GM21381 (cell line): ENCODE data around the gene DUSP9.

ENCODE experiments used
- ATAC-seq: cut with Tn5 transposase; IDR thresholded peaks from one replicate; pipeline ENCODE4 v1.9.1; 2021; ENCODE audit warnings: mild to moderate bottlenecking, moderate library complexity; ENCODE audit not compliant: unreplicated experiment

The DUSP9 gene

DNA sequence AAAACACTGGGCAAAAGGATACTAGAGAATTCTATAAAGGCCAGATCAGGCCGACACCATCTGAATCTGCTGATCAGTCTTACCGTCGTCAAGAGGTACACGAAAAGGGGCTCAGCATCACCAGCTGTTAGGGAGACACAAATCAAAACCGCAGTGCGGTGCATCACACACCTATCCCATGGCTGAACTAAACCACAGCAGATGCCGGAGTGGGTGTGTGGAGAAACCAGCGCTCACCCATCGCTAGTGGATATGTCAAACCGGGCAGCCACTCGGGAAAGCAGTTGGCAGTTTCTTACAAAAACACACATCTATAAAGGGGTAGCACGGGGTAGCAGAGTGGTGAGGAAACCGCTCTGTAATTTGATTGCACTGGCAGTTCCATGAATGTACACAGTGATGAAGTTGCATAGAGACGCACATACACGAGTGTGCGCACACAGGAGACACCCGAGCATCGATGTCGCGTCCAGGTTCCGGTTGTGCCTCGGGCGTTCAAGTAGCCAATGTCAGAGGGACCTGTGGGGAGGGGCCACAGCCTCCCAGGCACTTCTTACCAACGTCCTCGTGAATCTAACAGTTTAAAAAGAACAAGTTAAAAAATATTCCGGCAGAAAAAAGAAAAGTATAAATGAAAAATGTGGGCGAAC is 24.9 kb upstream of the DUSP9 start:
- no peak for ATAC-seq

DNA sequence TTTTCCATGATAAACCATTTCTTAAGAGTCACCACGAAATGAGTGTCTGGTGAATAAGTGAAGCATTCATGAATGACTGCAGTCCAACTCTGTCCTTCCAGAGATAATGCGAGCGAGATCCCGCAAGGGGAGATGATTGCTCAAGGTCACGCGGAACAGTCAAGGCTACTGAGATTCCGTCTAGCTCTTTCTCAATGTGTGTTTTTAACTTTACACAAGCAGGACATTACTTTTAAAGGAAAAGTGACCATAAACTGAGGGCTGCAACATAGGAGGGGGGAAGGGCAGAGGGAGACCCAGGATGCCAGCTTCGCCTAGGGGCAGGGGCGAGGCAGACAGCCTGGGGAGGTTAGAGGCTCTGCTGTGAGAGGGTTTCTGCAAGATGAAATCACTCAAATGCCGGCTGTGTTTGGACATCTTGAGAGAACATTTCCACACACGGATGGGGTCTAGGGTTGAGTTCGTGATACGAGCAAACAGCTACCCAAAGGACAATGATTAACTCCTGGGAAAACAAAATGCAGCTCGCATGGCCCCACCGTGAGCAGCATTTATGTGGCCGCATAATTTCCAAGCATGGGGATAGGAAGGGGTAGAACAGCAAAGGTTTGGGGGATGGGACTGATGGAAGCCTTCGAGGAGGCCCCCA is 24.2 kb upstream of the DUSP9 start:
- no peak for ATAC-seq

- no peak for ATAC-seq
Observed at GRCh38 chrX:153623310-153624029, 23.5 kb upstream of the DUSP9 start.

DNA sequence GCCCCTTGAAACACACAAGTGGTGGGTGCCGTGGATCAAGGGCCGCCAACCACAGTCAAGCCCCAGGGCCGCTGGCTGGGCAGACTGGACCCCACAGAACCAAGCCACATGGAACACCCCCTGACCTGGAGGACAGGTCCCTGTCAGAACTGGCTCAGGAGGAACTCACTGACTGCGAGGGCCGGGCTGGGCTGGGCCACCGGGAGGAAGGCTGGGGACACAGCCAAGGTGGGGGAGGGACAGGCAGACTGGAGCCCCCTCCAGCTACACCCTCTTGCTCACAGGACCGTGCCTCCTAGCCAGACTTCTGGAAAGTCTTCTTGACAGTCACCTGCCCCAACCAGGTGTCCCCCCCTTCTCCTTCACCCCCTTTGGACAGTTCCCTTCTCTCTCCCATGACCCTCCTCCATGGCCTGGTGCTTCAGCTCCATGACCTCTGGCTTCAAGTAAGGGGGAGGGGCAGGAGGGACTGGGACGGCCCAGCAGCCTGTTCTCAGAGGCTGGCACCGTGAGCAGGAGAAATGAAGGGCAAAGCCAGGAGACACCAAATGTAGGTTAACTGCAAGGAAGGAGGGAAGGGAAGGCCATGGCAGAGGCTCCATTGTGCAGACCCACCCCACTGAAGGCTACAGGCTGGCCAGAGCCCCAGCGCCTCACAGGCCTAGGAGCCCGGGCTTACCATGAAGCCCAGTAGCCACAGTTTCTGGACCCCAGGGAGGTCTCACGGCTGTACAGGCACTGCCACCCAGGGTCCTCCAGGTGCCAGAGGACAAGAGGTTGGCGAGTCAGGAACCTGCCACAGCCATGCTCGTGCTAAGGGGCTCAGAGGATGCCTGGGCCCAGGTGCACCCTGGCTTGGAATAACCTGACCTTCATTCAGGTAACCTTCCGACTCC is 22.6 kb upstream of the DUSP9 start:
- no peak for ATAC-seq

- no peak for ATAC-seq
Observed at GRCh38 chrX:153625271-153626024, 21.6 kb upstream of the DUSP9 start.

DNA sequence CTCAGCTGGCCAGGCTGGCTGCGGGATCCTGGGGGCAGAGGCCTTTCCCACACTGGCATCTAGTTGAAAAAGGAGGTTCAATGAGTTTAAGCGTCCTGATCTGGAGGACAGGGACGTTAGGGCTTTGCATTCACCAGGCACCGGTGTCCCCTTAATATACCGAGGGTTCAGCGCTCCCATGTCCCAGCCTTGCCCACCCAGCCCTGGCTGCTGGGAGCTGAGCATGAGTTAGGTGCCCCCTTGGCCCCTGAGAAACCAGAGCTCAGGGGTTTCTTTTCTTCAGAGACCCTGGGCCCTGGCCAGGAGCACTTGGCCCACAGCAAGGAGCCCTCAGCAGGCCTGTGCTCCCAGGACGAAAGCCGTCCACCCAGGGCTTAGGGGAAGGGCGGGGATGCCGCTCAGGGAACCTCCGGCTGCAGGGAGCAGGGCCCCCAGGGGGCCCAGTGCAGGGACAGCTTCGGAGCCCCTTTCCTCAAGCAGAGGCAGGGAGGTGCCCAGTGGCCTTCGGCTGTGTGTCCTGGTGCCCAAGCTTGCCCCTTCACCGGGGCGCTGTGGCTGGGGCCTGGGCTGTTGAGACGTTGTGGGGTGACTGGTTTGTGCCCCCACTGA is 20.9 kb upstream of the DUSP9 start:
- ATAC-seq: no peak

DNA sequence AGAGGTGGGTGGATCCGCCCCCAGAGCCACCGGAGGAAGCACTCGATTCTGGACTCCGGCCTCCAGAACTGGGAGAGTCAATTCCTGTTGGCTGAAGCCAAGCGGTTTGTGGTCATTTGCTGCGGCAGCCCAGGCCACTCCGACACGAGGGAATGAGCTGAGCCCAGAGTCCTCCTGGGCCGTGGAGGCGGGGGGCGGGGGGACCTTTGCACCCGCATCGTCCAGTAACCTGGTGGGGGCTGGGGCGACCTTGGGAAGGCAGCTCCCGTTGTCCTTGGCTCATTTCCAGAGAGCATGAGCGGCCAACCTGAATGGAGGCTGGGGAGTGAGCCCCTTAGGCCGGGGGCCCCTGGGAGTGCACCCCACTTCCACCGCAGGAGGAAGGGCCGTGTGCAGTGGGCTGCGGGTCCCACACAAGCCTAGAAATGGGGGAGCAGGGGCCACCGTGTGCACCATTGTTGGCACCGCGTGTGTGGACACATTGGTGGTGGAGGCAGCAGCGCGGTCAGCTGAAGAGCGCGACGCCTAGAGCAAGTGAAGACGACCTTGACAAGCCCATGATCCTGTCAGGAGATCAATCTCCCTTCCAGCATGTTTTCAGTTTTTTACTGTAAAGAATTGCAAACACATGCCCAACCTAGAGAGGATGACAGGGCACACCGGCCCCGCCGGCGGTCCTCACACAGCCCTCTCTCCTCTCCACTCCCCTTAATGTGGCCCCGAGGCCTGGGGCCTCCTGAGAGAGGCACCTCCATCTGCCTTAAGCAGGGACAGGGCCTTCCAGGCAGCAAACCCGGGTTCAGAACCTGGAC is 19.9 kb upstream of the DUSP9 start:
- no peak for ATAC-seq

DNA sequence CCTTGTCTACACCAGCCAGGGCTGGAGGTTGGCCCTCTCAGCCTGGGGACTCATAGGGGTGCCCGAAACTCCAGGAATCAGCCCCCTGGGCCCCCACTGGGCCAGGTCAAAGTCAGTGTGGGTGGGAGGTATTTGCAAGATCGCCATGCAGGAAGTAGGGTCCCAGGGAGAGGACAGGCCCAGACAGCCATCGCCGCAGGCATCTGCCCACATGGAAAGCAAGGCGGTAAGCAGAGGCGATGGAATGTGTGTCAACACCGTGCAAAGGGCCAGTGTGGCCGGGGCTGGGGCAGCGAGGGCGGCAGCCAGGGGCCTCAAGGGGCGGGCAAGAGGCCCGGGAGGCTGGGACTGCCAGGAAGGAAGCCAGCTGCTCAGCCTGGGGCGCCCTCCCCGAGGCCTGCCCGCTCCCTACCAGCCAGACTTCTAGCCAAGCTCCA is 19.3 kb upstream of the DUSP9 start:
- ATAC-seq: no peak

- ATAC-seq: no peak
Observed at GRCh38 chrX:153628129-153628528, 18.9 kb upstream of the DUSP9 start.

DNA sequence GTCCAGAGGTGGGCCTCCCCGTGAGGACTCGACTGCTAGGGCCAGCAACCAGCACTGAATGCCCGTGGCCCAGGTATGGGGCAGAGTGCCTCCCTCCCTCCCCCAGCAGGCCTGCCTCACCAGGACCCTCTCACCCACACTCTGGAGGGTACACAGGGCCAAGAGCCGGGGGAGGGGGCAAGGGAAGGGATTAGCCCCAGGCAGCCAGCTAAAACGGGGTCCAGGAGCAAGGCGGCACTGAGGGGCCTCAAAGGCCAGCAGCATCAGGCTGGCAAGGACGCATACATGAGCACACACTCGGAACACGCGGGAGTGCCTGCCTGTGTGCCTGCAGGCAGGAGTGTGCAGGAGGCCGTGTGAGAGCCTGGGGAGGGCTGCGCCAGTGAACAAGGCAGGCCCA is 18.3 kb upstream of the DUSP9 start:
- ATAC-seq: no peak

- no peak for ATAC-seq
Observed at GRCh38 chrX:153631346-153631745, 15.7 kb upstream of the DUSP9 start.

GRCh38 chrX:153631907-153632594 is 15.0 kb upstream of the DUSP9 start:
- no peak for ATAC-seq

DNA sequence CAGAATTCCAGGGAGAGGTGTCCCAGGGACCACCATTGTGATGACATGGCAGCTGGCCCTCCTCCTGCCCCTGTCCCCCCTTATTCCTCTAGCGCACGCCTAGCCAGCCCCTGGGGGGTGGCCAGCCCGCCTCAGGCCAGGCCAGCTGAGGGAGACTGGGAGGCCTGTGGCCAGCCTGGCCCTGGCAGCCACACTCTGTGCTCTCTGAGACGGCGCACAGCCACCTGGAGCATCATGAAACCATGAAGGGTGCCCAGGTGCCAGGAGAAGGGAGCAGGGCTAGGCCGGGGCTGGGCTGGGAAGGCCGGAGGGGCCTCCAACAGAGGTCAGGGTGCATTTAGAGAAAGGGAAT is 14.4 kb upstream of the DUSP9 start:
- ATAC-seq: no peak

GRCh38 chrX:153633048-153633447 is 14.0 kb upstream of the DUSP9 start:
- no peak for ATAC-seq

- no peak for ATAC-seq
Observed at GRCh38 chrX:153633607-153634180, 13.3 kb upstream of the DUSP9 start.

- ATAC-seq: no peak
Observed at GRCh38 chrX:153634236-153634635, 12.8 kb upstream of the DUSP9 start.

DNA sequence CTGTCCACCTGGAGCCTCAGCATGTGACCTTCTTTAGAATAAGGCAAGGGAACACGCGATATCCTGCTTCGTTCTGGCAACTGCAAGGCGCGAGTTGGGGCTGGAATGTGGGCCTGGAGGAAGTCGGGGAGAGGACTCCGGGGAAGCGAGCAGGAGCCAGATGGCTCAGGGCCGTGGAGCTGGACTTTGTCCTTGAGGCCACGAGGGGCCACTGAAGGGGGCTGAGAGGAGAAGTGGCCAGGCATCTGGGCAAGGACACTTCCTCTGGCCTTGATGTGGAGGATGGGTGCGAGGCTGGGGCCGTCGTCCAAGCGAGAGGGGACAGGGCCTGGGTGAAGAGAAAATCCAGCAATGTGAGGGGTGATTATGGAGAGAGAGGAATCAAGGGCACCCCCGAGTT is 12.2 kb upstream of the DUSP9 start:
- no peak for ATAC-seq

- no peak for ATAC-seq
Observed at GRCh38 chrX:153635388-153635787, 11.6 kb upstream of the DUSP9 start.
